ENCODE measurements around the gene SLX9.

Gene SLX9

GRCh38 chr21:44930543-44930981 lies 9.3 kb upstream of the SLX9 start:
- DNase-seq (ENCODE audit: low read depth, low spot score) = no peak

DNA sequence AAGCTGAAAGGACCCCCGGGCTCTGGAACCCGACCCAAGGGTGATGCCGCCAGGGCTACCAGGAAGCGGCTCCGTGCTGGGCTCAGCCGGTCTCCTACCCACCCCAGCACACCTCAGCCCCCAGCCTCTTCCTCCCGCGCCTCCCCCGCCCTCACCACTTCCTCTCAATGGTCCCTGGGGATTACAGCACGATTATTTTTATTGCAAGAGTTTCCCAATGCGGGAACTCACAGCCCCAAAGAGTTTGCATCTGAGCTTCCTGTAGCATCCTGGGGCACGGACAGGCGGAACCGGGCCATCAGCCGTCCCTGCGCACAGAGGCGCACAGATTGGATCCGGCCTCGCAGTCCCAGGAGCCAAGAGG lies 8.7 kb upstream of the SLX9 start:
- no peak for DNase-seq (ENCODE audit: low read depth, low spot score)

DNA sequence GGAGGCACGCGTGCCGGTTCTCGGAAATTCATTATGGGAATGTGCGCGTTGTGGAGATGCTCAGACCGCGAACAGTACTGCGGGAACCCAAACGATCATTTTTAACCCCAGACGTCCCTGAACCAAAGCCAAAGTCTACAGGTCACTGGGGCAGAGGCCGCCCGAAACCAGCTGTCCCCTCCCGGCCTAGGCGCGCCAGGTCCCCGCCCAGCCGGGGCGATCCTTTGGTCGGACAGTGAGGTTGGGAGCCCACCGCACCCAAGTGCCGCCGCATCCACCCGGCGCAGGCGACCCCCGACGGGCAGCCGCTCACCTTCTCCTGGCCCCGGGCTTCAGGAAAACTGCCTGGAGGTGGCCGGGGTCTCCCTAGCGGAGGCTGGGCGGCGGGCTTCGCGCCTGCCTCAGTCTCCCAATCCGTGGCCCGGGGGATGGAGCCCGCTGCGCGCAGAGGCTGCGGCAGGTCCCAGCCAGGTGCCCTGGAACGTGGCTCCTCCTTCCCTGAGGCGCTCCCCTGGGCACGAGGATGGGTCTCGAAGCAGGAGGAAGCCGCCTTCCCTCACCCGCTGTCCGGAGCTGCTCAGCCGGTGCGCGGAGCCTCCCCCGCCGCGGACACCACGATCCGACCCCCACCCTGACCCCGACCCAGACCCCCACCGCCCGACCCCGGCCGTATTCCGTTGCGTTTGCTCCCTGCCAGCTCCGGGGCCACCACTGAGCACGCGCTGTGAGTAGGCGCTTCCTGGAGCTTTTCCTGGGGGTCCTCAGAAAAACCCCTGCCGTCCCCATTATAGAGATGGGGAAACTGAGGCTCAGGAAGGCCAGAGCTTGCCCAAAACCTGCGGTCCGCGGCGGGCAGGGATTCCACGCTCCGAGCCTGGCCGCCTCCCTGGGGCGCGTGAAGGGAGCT lies 8.1 kb upstream of the SLX9 start:
- no peak for DNase-seq (ENCODE audit: low read depth, low spot score)

GRCh38 chr21:44932408-44933181 lies 7.2 kb upstream of the SLX9 start:
- no peak for DNase-seq (ENCODE audit: low read depth, low spot score)

DNA sequence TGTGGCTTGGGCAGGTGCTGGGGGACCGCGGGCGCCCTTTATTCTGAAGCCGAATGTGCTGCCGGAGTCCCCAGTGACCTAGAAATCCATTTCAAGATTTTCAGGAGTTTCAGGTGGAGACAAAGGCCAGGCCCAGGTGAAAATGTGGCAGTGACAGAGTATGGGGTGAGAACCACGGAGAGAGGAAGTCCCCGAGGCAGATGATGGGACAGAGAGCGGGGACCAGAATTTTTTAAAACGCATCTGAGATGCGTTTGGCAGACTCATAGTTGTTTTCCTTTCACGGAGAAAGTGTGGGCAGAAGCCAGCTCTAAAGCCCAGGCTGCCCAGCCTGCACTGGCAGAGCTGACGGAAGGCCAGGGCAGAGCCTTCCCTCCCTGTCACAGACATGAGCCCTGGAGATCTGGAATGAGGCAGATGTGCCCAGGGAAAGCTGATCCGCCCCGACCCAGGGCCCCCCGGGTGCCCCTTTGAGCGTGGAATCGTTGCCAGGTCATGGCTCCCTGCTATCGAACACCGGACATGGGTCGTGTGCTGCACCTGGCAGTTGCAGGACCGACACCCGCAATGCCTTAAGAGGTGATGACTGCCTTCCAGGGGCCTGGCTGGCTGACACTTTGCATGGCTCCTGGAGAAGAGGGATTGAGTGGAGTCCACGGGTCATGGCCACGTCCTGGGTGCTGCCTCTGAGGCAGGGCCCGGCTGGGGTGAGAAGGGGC lies 6.5 kb upstream of the SLX9 start:
- DNase-seq (ENCODE audit: low read depth, low spot score) = no peak

- no peak for DNase-seq (ENCODE audit: low read depth, low spot score)
Observed at GRCh38 chr21:44933918-44934260, 5.9 kb upstream of the SLX9 start.

GRCh38 chr21:44934276-44934675 lies 5.6 kb upstream of the SLX9 start:
- no peak for DNase-seq (ENCODE audit: low read depth, low spot score)

DNA sequence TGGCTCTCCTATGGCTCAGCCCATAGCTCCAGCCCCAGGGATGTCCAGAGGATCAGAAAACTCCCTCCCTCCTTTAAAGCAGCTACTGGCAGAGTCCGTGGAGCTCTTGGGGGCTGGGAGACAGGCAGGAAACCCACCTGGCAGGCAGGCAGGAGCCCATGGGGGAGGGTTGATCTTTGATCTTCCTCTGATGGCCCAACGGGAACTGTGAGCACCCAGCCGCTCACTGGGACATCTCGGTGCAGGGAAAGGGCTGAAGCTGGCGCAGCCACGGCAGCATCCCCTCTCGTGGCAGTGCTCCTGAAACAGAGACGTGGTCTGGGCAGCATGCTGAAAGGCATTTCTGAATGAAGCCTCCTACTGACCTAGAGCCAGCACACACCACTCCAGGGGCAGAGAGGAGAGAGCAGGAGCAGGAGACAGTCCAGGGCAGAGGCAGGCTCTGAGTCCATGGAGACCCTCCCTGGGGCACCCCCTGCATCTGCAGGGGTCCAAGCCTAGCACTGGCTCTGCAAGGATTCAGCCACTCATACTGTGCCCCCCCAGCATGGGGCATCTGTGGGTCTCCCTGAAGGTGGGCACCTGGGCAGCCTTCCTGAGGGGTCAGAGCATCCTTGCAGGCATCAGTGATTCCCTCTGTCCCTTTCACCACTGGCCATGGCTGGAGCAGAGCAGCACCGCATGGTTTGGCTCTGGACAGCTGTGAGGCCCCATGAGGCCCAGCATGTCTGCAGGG lies 4.9 kb upstream of the SLX9 start:
- DNase-seq (ENCODE audit: low read depth, low spot score) = no peak

DNA sequence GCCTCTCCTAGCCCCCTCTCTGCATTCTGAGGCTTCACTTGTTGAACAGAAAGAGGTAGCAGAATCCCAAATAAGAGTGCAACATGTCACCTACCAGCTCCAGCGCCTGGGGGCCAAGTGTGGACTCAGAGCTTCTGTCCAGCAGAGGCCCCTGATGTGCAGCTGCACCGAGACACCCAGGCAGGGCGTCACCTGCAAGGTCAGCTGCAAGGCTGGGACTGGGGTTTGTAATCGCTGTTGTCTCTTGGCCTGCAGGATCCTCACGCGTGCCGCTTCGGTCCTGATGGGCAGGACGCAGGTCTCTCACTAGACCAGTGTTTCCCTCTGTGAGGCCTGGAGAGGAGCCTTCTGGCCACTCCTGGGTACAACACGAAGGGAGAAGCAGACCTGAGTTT lies 4.3 kb upstream of the SLX9 start:
- DNase-seq (ENCODE audit: low read depth, low spot score) = no peak

DNA sequence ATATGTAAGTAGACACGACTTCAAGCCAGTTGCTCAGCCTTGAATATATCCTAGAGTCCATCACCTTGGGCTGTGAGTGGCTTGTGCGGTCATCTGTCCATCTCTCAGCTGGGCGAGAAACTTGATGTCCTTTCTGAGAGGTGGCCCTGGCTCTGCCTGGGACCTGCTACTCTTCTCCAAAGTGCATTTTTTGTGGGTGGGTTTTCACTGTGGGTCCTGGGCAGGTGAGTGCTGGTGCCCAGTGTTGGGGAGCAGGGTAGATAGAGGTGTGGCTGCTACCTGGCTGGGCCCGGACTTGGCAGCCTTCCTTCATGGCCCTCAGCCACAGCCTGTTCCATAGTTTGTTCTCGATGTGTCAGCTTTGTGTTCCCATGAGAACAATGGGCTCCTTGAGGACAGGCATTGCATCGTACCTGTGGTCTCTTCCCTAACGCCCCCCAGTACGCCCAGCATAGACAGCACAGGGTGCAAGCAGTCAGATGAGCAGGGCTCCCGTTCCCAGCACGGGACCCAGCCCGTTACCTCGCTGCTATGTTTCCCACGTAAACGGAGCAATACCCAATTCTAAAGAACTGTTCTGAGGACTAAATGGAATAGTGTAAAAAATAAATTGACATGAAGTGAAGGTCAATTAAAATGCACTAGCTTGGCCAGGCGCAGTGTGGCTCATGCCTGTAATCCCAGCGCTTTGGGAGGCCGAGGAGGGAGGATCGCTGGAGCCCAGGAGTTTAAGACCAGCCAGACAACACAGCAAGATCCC lies 877 bp upstream of the SLX9 start:
- no peak for DNase-seq (ENCODE audit: low read depth, low spot score)

DNA sequence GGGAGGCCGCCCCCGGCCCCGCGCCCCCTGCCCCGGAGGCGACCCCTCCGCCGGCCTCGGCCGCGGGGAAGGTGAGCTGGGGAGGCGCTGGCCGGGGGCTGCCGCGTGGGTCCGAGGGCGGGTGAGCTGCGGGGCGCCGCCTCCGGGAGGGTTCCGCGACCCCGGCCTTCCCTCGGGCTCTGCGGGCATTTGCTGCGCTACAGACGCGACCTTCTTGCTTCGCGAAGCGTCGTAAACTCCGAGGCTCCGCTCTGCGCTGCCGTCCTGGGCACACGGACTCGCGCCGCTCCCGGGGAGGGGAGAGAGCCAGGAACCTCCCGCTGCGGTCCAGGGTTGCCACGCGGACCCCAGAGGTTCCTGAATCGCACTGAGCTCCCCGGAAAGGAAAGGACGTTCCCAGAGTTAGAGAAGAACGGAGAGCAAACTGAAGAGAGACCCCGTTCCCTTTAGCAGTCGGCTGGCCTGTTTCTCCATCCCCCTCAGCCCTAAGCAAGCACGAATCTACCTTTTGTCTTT lies 345 bp downstream of the SLX9 start:
- DNase-seq (ENCODE audit: low read depth, low spot score) = no peak

GRCh38 chr21:44941567-44941966 lies 1.7 kb downstream of the SLX9 start:
- DNase-seq (ENCODE audit: low read depth, low spot score) = no peak

DNA sequence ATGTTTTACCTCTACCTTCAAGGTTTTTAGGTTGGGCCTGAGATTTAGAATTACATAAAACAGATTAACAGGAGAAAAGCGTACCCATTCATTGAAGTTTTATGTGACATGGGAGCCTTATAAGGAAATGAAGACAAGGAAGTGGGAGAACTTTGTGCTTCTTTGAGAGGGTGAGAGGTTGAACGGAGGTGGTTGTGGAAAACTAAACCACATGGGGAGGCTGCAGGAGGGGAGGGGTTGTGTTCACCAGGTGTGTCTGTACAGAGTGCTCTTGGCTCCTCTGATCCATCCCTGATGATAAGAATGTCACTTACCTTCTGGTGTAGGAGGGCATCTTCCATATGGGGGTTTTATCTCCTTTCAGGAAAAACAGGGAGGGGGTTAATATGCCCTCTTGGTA lies 2.7 kb downstream of the SLX9 start:
- DNase-seq (ENCODE audit: low read depth, low spot score) = no peak

GRCh38 chr21:44943005-44943685 lies 3.3 kb downstream of the SLX9 start:
- DNase-seq (ENCODE audit: low read depth, low spot score) = no peak

DNA sequence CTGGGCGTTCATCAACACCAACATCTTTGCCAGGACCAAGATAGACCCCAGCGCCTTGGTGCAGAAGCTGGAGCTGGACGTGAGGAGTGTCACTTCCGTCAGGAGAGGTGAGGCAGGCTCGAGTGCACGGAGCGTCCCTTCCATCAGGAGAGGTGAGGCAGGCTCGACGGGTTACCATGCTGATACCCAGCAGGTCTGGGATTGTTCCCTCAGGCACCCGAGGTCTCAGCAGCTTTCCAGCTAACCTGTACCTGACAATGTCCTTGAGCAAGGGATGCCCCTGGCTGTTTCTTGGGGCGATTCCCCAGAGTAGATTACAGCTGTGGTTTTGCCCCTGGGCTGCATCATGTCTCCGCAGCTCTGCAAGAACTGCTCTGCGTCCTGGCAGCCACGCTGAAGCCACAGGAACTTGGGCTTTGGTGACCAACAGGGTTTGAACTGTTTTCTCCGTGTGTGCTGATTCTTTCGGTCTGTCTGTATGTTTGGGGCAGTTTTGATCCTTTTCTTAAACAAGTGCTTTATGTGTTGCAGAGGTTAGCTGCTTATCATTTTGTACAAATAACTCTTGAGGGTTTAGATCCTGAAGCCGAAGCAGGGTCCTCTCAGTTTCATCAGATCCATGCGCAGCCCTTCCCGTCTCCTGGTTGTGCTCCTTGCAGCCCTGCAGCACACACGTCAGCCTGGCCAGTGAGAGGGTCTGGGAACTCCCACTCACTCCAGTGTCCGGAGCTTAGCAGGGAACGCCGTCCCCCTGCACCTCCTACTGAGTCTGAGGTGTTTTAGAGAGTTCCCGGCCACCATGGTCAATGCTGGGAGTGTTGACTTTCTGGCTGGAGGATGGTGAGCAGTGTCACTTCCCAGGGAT lies 4.1 kb downstream of the SLX9 start:
- no peak for DNase-seq (ENCODE audit: low read depth, low spot score)

- no peak for DNase-seq (ENCODE audit: low read depth, low spot score)
Observed at GRCh38 chr21:44944596-44944995, 4.8 kb downstream of the SLX9 start.

- DNase-seq (ENCODE audit: low read depth, low spot score) = no peak
Observed at GRCh38 chr21:44946254-44947041, 6.6 kb downstream of the SLX9 start.

Data from ELF-1 (cell line).